CD14-positive monocyte (primary cell): ENCODE measurements around the gene KLHL42. TPM values are rescaled to one million over a fixed set of nuclear protein-coding genes. Genes with fewer than 3 reads are reported as not detected.
"Not testable (repeated sequence)": the region's sequence is repeated elsewhere in the genome, so short reads cannot be mapped to it uniquely, and the experiment has no call there.

Experiments used
- DNase-seq, 3 donors: peaks; one replicate each; pipeline ENCODE4 v3.0.0-alpha.2; 2011 to 2022
- H2AFZ ChIP-seq: 2 replicates; pipeline ENCODE4 v1.6.0; 2012; ENCODE audit warnings: mild to moderate bottlenecking, low read depth, low read length, inconsistent platforms; ENCODE audit not compliant: insufficient read depth, poor library complexity, severe bottlenecking
- H3K27ac ChIP-seq, 2 donors: 1 replicate in 1 of 2; 2 replicates in 1 of 2; pipeline ENCODE4 v1.5.1; 2012 to 2013; ENCODE audit warnings: low read length in 2 of 2, control low read depth in 1 of 2, inconsistent platforms in 1 of 2, low read depth in 1 of 2, mild to moderate bottlenecking in 1 of 2
- H3K27me3 ChIP-seq, 2 donors: one replicate each; pipeline versions ENCODE4 v1.6.0 to v1.6.1; 2011 to 2013; ENCODE audit warnings: low read length in 2 of 2; ENCODE audit not compliant: control insufficient read depth in 2 of 2, insufficient read depth in 2 of 2
- H3K36me3 ChIP-seq, 2 donors: replicated peaks in 1 of 2; 1 replicate in 1 of 2; 2 replicates in 1 of 2; pipeline versions ENCODE4 v1.5.1 to v1.6.1; 2012 to 2013; ENCODE audit warnings: low read length in 2 of 2, control low read depth in 1 of 2, inconsistent platforms in 1 of 2, mild to moderate bottlenecking in 1 of 2; ENCODE audit not compliant: insufficient read depth in 2 of 2, control insufficient read depth in 1 of 2
- H3K4me1 ChIP-seq, 2 donors: 1 replicate in 1 of 2; 2 replicates in 1 of 2; pipeline versions ENCODE4 v1.5.1 to v1.6.1; 2012 to 2013; ENCODE audit warnings: low read length in 2 of 2, control low read depth in 1 of 2, inconsistent platforms in 1 of 2, mild to moderate bottlenecking in 1 of 2, moderate library complexity in 1 of 2; ENCODE audit not compliant: insufficient read depth in 2 of 2, control insufficient read depth in 1 of 2
- H3K4me2 ChIP-seq: replicated peaks from 2 replicates; pipeline ENCODE3; 2012; ENCODE audit warnings: low read length, moderate library complexity, mild to moderate bottlenecking; ENCODE audit not compliant: poor library complexity, severe bottlenecking; ENCODE audit errors: extremely low read depth
- H3K4me3 ChIP-seq, 3 experiments: fragments of 200-600 bp in 1 of 3; sonication (generic) in 1 of 3; replicated peaks in 1 of 3; 1 replicate in 2 of 3; 2 replicates in 1 of 3; pipeline ENCODE4 v1.5.1; 2011 to 2013; ENCODE audit warnings: low read length in 3 of 3, mild to moderate bottlenecking in 3 of 3, control low read depth in 2 of 3, low read depth in 2 of 3, inconsistent platforms in 1 of 3, moderate library complexity in 1 of 3
- H3K79me2 ChIP-seq: 2 replicates; pipeline ENCODE4 v1.6.0; 2012; ENCODE audit warnings: mild to moderate bottlenecking, control low read depth, inconsistent platforms, low read length, moderate library complexity; ENCODE audit not compliant: insufficient read depth
- H3K9ac ChIP-seq: 2 replicates; pipeline ENCODE4 v1.6.0; 2017; ENCODE audit warnings: low read length, mild to moderate bottlenecking; ENCODE audit not compliant: insufficient read depth, poor library complexity, severe bottlenecking
- H3K9me3 ChIP-seq, 2 donors: replicated peaks in 1 of 2; 1 replicate in 1 of 2; 2 replicates in 1 of 2; pipeline versions ENCODE4 v1.5.1 to v1.6.1; 2012 to 2013; ENCODE audit warnings: low read length in 2 of 2, control low read depth in 1 of 2; ENCODE audit not compliant: control insufficient read depth in 1 of 2, insufficient read depth in 1 of 2
- H4K20me1 ChIP-seq: 2 replicates; pipeline ENCODE4 v1.6.0; 2012; ENCODE audit warnings: mild to moderate bottlenecking, low read length, control low read depth, moderate library complexity; ENCODE audit not compliant: insufficient read depth
- H3K27ac Mint-ChIP-seq, 7 donors: one replicate each; pipeline ENCODE4 v1.8.0; 2020; ENCODE audit warnings: mild to moderate bottlenecking in 7 of 7, mixed read lengths in 7 of 7, moderate library complexity in 6 of 7, inconsistent platforms in 2 of 7
- H3K27me3 Mint-ChIP-seq, 3 donors: one replicate each; pipeline ENCODE4 v1.8.0; 2021 to 2022; ENCODE audit warnings: low read depth in 3 of 3, mild to moderate bottlenecking in 3 of 3, mixed read lengths in 3 of 3, moderate library complexity in 3 of 3, inconsistent platforms in 1 of 3
- H3K36me3 Mint-ChIP-seq, 2 donors: one replicate each; pipeline ENCODE4 v1.8.0; 2020; ENCODE audit warnings: mixed read lengths in 2 of 2, inconsistent platforms in 1 of 2, mild to moderate bottlenecking in 1 of 2
- H3K4me1 Mint-ChIP-seq: one replicate; pipeline ENCODE4 v1.8.0; 2020; ENCODE audit warnings: mild to moderate bottlenecking, mixed read lengths
- H3K4me3 Mint-ChIP-seq, 2 donors: one replicate each; pipeline ENCODE4 v1.8.0; 2020; ENCODE audit warnings: mild to moderate bottlenecking in 2 of 2, mixed read lengths in 2 of 2, moderate library complexity in 1 of 2
- H3K9me3 Mint-ChIP-seq, 7 donors: one replicate each; pipeline ENCODE4 v1.8.0; 2020 to 2022; ENCODE audit warnings: mixed read lengths in 7 of 7, mild to moderate bottlenecking in 6 of 7, moderate library complexity in 6 of 7, inconsistent platforms in 2 of 7
- CTCF ChIP-seq: fragments of 200-600 bp; IDR thresholded peaks from one replicate; pipeline ENCODE4 v1.8.0; 2022; ENCODE audit warnings: antibody characterized with exemption, mild to moderate bottlenecking
- WGBS: methylation state at CpG from one replicate; pipeline ENCODE4 v1.1.5; 2013; ENCODE audit warnings: missing lambda C conversion rate; ENCODE audit not compliant: insufficient coverage; 5-methylcytosine and 5-hydroxymethylcytosine counted together
- intact Hi-C, 2 donors: fragments of 100-400 bp; cut with micrococcal nuclease; formaldehyde crosslinking; loops; one replicate each; pipeline versions ENCODE4 v1.15.0 to v1.15.1; 2023
- polyA plus RNA-seq, 3 donors: library from polyadenylated mRNA; depleted of rRNA in 1 of 3; unstranded in 2 of 3; stranded (reverse) in 1 of 3; fragments of 300-500 nt in 2 of 3; fragments of >200 nt in 1 of 3; fragmentation: Illumina TruSeq in 2 of 3; gene quantifications; 1 replicate in 2 of 3; 2 replicates in 1 of 3; pipeline ENCODE4 v1.2.3, GENCODE V29; 2012 to 2021

KLHL42 gene
- polyA plus RNA-seq, 3 donors = 4.1 to 9.9 (median 7.5) TPM

- no peak overlapping the region for H3K4me2 ChIP-seq
- Mint-ChIP-seq H3K27me3 (peaks cover 0 to 14% (median 7%) of the 10 kb centered on the region in 3 donors), H3K4me1 (peaks cover 16% of the 10 kb centered on the region), H3K27ac (no peak overlapping the region), H3K36me3 (no peaks in the 10 kb centered on the region), H3K9me3 (peaks cover 0 to 14% (median 7%) of the 10 kb centered on the region in 7 donors), H3K4me3 (no peak overlapping the region)
- H3K79me2 ChIP-seq = no peaks in the 10 kb centered on the region
- no peaks in the 10 kb centered on the region for H3K9me3 ChIP-seq
- H3K36me3 ChIP-seq = no peaks in the 10 kb centered on the region
- intact Hi-C loops = no loop called here
- no peaks in the 10 kb centered on the region for H3K27me3 ChIP-seq
- DNase-seq = no peak
- no peaks in the 10 kb centered on the region for H4K20me1 ChIP-seq
- H3K9ac ChIP-seq = no peak overlapping the region
- H3K4me3 ChIP-seq = no peak overlapping the region
- TF ChIP-seq CTCF = no peak
- WGBS = 83% methylated on average over 4 of the region's 15 CpGs
- no peak overlapping the region for H2AFZ ChIP-seq
- peaks cover 8% of the 10 kb centered on the region in 2 donors for H3K4me1 ChIP-seq
- no peak overlapping the region for H3K27ac ChIP-seq
Measured at GRCh38 chr12:27844366-27845090, 64.5 kb downstream of the KLHL42 start.

- Histone ChIP-seq H3K36me3 (no peaks in the 10 kb centered on the region), H4K20me1 (no peaks in the 10 kb centered on the region), H2AFZ (no peak overlapping the region), H3K27me3 (no peaks in the 10 kb centered on the region), H3K79me2 (no peaks in the 10 kb centered on the region), H3K27ac (no peak overlapping the region), H3K4me2 (no peak overlapping the region), H3K4me1 (peaks cover 8% of the 10 kb centered on the region in 2 donors), H3K9me3 (no peaks in the 10 kb centered on the region), H3K4me3 (no peak overlapping the region), H3K9ac (no peak overlapping the region)
- no peak overlapping the region for H3K4me3 Mint-ChIP-seq
- no peak overlapping the region for H3K27ac Mint-ChIP-seq
- H3K36me3 Mint-ChIP-seq = no peaks in the 10 kb centered on the region
- TF ChIP-seq CTCF = no peak
- peaks cover 0 to 14% (median 7%) of the 10 kb centered on the region in 3 donors for H3K27me3 Mint-ChIP-seq
- DNase-seq = no peak
- peaks cover 0 to 17% (median 8%) of the 10 kb centered on the region in 7 donors for H3K9me3 Mint-ChIP-seq
- 100% methylated on average over 1 of the region's 2 CpGs for WGBS
- H3K4me1 Mint-ChIP-seq = peaks cover 10% of the 10 kb centered on the region
- intact Hi-C loops = no loop called here
Measured at GRCh38 chr12:27845187-27845586, 65.2 kb downstream of the KLHL42 start.

GRCh38 chr12:27845706-27846105 lies 65.7 kb downstream of the KLHL42 start:
- H3K27me3 ChIP-seq, H3K27ac ChIP-seq, H3K4me2 ChIP-seq, H3K79me2 ChIP-seq, intact Hi-C loops, H2AFZ ChIP-seq, H3K36me3 ChIP-seq, H3K4me1 ChIP-seq, H4K20me1 ChIP-seq, H3K36me3 Mint-ChIP-seq, H3K27ac Mint-ChIP-seq, H3K4me3 ChIP-seq, DNase-seq, H3K4me3 Mint-ChIP-seq, H3K9ac ChIP-seq, H3K9me3 ChIP-seq, H3K4me1 Mint-ChIP-seq: not testable (repeated sequence)
- Mint-ChIP-seq H3K9me3 (peaks cover 0 to 17% (median 9%) of the 10 kb centered on the region in 7 donors), H3K27me3 (peaks cover 0 to 14% (median 7%) of the 10 kb centered on the region in 3 donors)
- WGBS = no CpG with 5 or more reads among the region's 3 CpGs
